ENCODE measurements around the gene AP4E1. TPM values are rescaled to one million over a fixed set of nuclear protein-coding genes. Genes with fewer than 3 reads are reported as not detected.

Gene AP4E1
- total RNA-seq, 1 donor: 26.3 TPM

DNA sequence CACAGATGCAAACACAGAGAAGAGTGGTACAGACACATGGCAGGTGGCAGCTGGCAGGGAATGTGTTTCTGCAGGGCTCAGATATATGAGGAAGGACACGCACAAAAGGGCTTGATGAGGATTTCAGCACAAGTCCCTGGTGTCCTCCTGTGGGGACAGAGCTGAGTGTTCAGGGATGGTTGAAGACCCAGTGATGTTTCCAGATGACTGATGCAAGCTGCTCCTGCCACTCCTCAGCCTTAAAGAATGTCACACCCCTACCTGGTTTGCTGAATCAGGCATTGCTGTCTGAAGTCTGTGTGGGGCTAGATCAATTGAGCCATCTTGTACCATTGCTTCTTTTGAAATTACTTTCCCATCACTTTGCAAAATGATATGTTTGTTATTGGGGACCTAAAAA is 146.1 kb downstream of the AP4E1 start:
- TF ChIP-seq, protein P1, sequence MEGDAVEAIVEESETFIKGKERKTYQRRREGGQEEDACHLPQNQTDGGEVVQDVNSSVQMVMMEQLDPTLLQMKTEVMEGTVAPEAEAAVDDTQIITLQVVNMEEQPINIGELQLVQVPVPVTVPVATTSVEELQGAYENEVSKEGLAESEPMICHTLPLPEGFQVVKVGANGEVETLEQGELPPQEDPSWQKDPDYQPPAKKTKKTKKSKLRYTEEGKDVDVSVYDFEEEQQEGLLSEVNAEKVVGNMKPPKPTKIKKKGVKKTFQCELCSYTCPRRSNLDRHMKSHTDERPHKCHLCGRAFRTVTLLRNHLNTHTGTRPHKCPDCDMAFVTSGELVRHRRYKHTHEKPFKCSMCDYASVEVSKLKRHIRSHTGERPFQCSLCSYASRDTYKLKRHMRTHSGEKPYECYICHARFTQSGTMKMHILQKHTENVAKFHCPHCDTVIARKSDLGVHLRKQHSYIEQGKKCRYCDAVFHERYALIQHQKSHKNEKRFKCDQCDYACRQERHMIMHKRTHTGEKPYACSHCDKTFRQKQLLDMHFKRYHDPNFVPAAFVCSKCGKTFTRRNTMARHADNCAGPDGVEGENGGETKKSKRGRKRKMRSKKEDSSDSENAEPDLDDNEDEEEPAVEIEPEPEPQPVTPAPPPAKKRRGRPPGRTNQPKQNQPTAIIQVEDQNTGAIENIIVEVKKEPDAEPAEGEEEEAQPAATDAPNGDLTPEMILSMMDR (IDR thresholded peaks at IDR 0.05; ENCODE audit: insufficient read depth, low read depth, low read length): no peak
- no peak overlapping the region for H3K4me3 ChIP-seq (ENCODE audit: low read depth, low read length)
- no peak for DNase-seq (ENCODE audit: low read depth)

Other genes with a start within 250 kb of the AP4E1 start
- gene TRPM7, start 221.9 kb upstream of the AP4E1 start, total RNA-seq: 58.3 and 69.5 TPM in 2 replicates
- 59.9 and 75.6 TPM in 2 replicates for gene SPPL2A, start 143.0 kb upstream of the AP4E1 start, total RNA-seq
- gene TNFAIP8L3, start 186.2 kb downstream of the AP4E1 start, total RNA-seq: 0.43 and 0.64 TPM in 2 replicates

Measured in fibroblast of villous mesenchyme (primary cell).